ENCODE measurements around the gene DYRK4.

GRCh38 chr12:4530982-4531586, 30.9 kb upstream of the DYRK4 start:
- TF ChIP-seq CTCF (optimal IDR thresholded peaks at IDR 0.05 in 1 of 3, IDR thresholded peaks at IDR 0.05 in 1 of 3, conservative IDR thresholded peaks at IDR 0.05 in 1 of 3; ENCODE audit: extremely low read depth in 1 of 3, insufficient read depth in 2 of 3, low read length in 3 of 3) (no peak), EZH2 (IDR thresholded peaks at IDR 0.05; ENCODE audit: low read length) (no peak)
